NCI-H2227 treated with DMSO at 0.1 percent for 48 hours (cell line): Measurements from ENCODE around the gene CMTM8.

Source experiments
- DNase-seq: peaks from one replicate; lab custom pipeline; 2025; lab: John Stamatoyannopoulos, UW

CMTM8 gene

GRCh38 chr3:32410367-32411246, 172.1 kb downstream of the CMTM8 start:
- no peak for DNase-seq

DNA sequence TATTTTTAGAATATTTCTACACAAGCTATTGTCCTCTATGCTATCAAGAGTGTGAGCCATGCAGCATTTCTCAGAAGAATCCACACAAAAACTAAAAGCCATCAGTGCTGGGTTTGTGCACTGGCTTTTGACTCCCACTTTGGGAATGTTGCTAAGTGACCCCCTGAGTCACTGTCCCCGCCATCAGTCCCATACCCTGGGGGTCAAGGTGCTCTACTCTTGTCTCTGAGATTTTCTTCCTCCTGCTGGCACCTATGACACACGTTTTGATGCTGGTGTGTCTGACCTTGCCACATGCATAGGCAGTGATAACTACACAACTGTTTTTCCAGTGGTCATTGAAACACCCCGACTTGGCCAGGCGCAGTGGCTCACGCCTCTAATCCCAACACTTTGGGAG, 173.0 kb downstream of the CMTM8 start:
- no peak for DNase-seq

- DNase-seq = no peak
Measured at GRCh38 chr3:32412887-32413286, 174.4 kb downstream of the CMTM8 start.

- no peak for DNase-seq
Measured at GRCh38 chr3:32413845-32414521, 175.5 kb downstream of the CMTM8 start.

DNA sequence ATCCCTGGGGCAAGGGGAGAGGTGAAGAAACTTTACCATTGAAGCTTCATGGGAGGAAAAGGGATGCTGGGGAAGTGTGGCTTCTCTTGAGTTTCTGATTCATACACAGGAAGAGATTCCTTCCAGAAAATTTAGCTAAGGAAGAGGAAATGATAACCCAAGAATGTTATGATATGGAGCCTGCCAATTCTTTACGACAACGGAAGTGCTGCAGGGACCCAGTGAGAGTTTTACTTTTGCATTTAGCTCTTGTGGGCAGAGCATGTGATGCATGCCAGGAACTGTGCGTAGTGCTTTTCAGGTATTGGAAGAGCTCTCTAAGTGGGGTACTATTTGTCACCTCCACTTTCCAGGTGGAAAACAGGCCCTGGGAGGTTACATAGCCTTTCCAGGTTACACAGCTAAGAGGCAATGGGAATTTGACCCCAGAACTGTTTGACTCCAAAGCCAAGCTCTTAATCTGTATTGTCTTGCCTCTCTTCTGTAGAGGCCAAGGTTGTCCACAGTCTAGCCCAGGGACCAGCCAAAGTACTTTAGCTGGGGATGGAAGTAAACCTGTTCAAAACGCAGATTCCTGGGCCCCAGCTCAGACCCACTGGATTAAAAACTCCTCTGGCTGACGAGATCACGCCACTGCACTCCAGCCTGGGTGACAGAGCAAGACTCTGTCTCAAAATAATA, 176.2 kb downstream of the CMTM8 start:
- DNase-seq = no peak

GRCh38 chr3:32419742-32420125, 181.3 kb downstream of the CMTM8 start:
- no peak for DNase-seq
